Sigmoid colon (tissue), 7 donors: ENCODE results near the gene ZNF275. TPM values are rescaled to one million over a fixed set of nuclear protein-coding genes. Genes with fewer than 3 reads are reported as not detected.

Experiments used
- DNase-seq: peaks from one replicate; pipeline ENCODE4 v3.0.0-alpha.2; 2019
- H3K27ac ChIP-seq, 4 donors: fragments of 200-600 bp; sonication (generic); one replicate each; pipeline ENCODE4 v1.5.1; 2016 to 2019; ENCODE audit warnings: mild to moderate bottlenecking in 1 of 4
- H3K27me3 ChIP-seq, 3 donors: fragments of 200-600 bp; sonication (generic); one replicate each; pipeline ENCODE4 v1.5.1; 2019; ENCODE audit warnings: mild to moderate bottlenecking in 1 of 3
- H3K36me3 ChIP-seq, 4 donors: fragments of 200-600 bp; sonication (generic); one replicate each; pipeline ENCODE4 v1.5.1; 2016 to 2019
- H3K4me1 ChIP-seq, 4 donors: fragments of 200-600 bp; sonication (generic); one replicate each; pipeline ENCODE4 v1.5.1; 2017 to 2019
- H3K4me3 ChIP-seq, 4 donors: fragments of 200-600 bp; sonication (generic); one replicate each; pipeline ENCODE4 v1.5.1; 2017 to 2019; ENCODE audit warnings: mild to moderate bottlenecking in 2 of 4, moderate library complexity in 1 of 4
- H3K9me3 ChIP-seq, 4 donors: fragments of 200-600 bp in 3 of 4; sonication (generic) in 3 of 4; one replicate each; pipeline versions ENCODE4 v1.5.1 to v1.6.1; 2013 to 2019
- CTCF ChIP-seq, 4 experiments: fragments of 450-650 bp in 3 of 4; fragments of 200-600 bp in 1 of 4; IDR thresholded peaks; one replicate each; pipeline ENCODE4 v1.5.1; 2016 to 2019; ENCODE audit warnings: antibody characterized with exemption in 4 of 4, mild to moderate bottlenecking in 3 of 4, moderate library complexity in 2 of 4
- EP300 ChIP-seq, 4 donors: sonication (generic); formaldehyde crosslinking; IDR thresholded peaks; one replicate each; pipeline ENCODE4 v1.6.1; 2017; ENCODE audit warnings: antibody characterized with exemption in 4 of 4
- POLR2A ChIP-seq, 2 donors: fragments of 450-650 bp; IDR thresholded peaks; one replicate each; pipeline ENCODE4 v1.6.1; 2016; ENCODE audit warnings: antibody characterized with exemption in 2 of 2, mild to moderate bottlenecking in 2 of 2, moderate library complexity in 2 of 2
- POLR2AphosphoS5 ChIP-seq, 4 donors: sonication (generic); formaldehyde crosslinking; IDR thresholded peaks; one replicate each; pipeline ENCODE4 v1.6.1; 2017; ENCODE audit warnings: antibody characterized with exemption in 4 of 4
- WGBS, 2 donors: extraction: QIAGEN DNeasy Blood & Tissue Kit; methylation state at CpG; one replicate each; pipeline ENCODE4 v1.1.7; 2013; 5-methylcytosine and 5-hydroxymethylcytosine counted together
- intact Hi-C: fragments of 100-400 bp; cut with DNase I; formaldehyde crosslinking; loops from one replicate; pipeline ENCODE4 v1.15.1; 2023
- polyA plus RNA-seq, 3 donors: library from polyadenylated mRNA; stranded (reverse); fragments of 200-250 nt; gene quantifications; one replicate each; pipeline ENCODE4 v1.2.3, GENCODE V29; 2013
- total RNA-seq, 4 donors: library from RNA; depleted of rRNA; stranded (reverse); fragments of >200 nt; gene quantifications; one replicate each; pipeline ENCODE4 v1.1.0, GENCODE V29; 2016
- donor health status: healthy with polysubstance abuse.
- donor health status: Bipolar disorder and iron deficiency.
- donor health status: healthy.

Gene ZNF275
- total and polyA plus RNA-seq, 7 donors = 1.4 to 13.3 (median 8.6) TPM

GRCh38 chrX:153392642-153393321 lies 58.8 kb downstream of the ZNF275 start:
- H3K27me3 ChIP-seq = no peaks in the 10 kb centered on the region
- H3K4me3 ChIP-seq = no peak overlapping the region
- intact Hi-C loops = no loop called here
- H3K4me1 ChIP-seq = no peaks in the 10 kb centered on the region
- DNase-seq = no peak
- WGBS, 2 donors = 92 to 93% methylated on average over 16 of the region's 16 CpGs
- no peaks in the 10 kb centered on the region for H3K36me3 ChIP-seq
- H3K27ac ChIP-seq = no peak overlapping the region
- no peaks in the 10 kb centered on the region for H3K9me3 ChIP-seq
- no peak for TF ChIP-seq POLR2AphosphoS5 (IDR thresholded peaks at IDR 0.05)

GRCh38 chrX:153394612-153395011 lies 60.7 kb downstream of the ZNF275 start:
- H3K27me3 ChIP-seq = no peaks in the 10 kb centered on the region
- intact Hi-C loops = no loop called here
- WGBS, 2 donors = 59 to 66% methylated on average over 13 of the region's 13 CpGs
- H3K27ac ChIP-seq = no peak overlapping the region
- H3K36me3 ChIP-seq = no peaks in the 10 kb centered on the region
- no peak for DNase-seq
- H3K9me3 ChIP-seq = no peaks in the 10 kb centered on the region
- no peak overlapping the region for H3K4me3 ChIP-seq
- no peaks in the 10 kb centered on the region for H3K4me1 ChIP-seq
- TF ChIP-seq POLR2AphosphoS5 (IDR thresholded peaks at IDR 0.05) (no peak), CTCF (IDR thresholded peaks at IDR 0.05) (no peak), POLR2A (IDR thresholded peaks at IDR 0.05) (no peak), EP300 (IDR thresholded peaks at IDR 0.05) (no peak)

- DNase-seq = no peak
- 77 to 87% methylated on average over 26 of the region's 26 CpGs for WGBS, 2 donors
- Histone ChIP-seq H3K9me3 (no peaks in the 10 kb centered on the region), H3K4me1 (no peaks in the 10 kb centered on the region), H3K4me3 (no peak overlapping the region), H3K27me3 (no peaks in the 10 kb centered on the region), H3K36me3 (no peaks in the 10 kb centered on the region), H3K27ac (no peak overlapping the region)
- intact Hi-C loops = no loop called here
- TF ChIP-seq EP300 (IDR thresholded peaks at IDR 0.05) (no peak), CTCF (IDR thresholded peaks at IDR 0.05) (no peak), POLR2AphosphoS5 (IDR thresholded peaks at IDR 0.05) (no peak), POLR2A (IDR thresholded peaks at IDR 0.05) (no peak)
Observed at GRCh38 chrX:153395613-153396319, 61.8 kb downstream of the ZNF275 start.

GRCh38 chrX:153396320-153397195 lies 62.6 kb downstream of the ZNF275 start:
- Histone ChIP-seq H3K9me3 (no peaks in the 10 kb centered on the region), H3K27ac (no peak overlapping the region), H3K27me3 (no peaks in the 10 kb centered on the region), H3K4me1 (no peaks in the 10 kb centered on the region), H3K36me3 (no peaks in the 10 kb centered on the region), H3K4me3 (no peak overlapping the region)
- intact Hi-C loops = no loop called here
- 86 to 90% methylated on average over 26 of the region's 26 CpGs for WGBS, 2 donors
- DNase-seq = no peak
- TF ChIP-seq EP300 (IDR thresholded peaks at IDR 0.05) (no peak), POLR2A (IDR thresholded peaks at IDR 0.05) (no peak), POLR2AphosphoS5 (IDR thresholded peaks at IDR 0.05) (no peak), CTCF (IDR thresholded peaks at IDR 0.05) (no peak)
